Measurements from ENCODE around the gene ATOX1.

The ATOX1 gene

DNA sequence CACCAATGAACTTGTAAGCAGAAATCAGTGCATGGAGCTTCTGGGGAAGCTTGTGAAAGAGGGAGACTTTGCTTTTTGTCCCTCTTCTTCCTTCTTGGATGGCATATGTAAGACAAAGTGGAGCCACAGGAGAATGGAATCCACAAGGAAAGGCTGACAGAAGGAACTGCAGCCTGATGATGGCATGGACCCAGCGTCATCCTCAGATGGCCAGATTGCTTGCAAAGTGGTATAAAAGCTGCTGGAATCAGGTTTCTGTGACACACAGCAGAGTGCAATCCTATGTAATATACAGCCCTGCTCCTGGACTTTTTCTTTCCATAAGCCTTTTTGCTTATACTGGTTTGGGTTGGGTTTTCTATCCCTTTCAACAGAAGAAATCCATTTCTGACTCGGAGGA lies 40.3 kb downstream of the ATOX1 start:
- H3K4me3 ChIP-seq (replicated peaks; ENCODE audit: low read depth, low read length) = no peak overlapping the region
- TF ChIP-seq CTCF (IDR thresholded peaks at IDR 0.05; ENCODE audit: low read length, missing control alignments) = no peak
- DNase-seq (ENCODE audit: low read depth) = no peak

DNA sequence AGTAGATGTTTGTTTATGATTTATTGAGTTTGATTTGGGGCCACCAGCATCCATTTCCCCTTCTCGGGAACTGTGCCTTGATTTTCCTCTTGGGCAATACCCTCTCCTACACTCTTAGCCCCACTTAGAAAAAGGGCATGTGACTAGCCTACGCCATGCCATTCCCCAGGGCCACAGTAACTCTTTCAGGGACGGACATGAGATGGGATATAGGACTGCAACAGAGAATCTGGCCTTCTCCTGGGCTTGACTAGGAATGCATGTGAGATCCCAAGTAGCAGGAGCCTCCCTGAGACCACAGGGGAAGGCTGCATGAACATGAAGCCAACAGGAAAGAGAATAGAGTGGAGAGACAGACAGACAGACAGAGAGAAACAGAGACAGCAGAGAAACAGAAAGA lies 41.0 kb downstream of the ATOX1 start:
- no peak for DNase-seq (ENCODE audit: low read depth)
- TF ChIP-seq CTCF (IDR thresholded peaks at IDR 0.05; ENCODE audit: low read length, missing control alignments) = no peak
- no peak overlapping the region for H3K4me3 ChIP-seq (replicated peaks; ENCODE audit: low read depth, low read length)

- TF ChIP-seq CTCF (IDR thresholded peaks at IDR 0.05; ENCODE audit: low read length, missing control alignments) = no peak
- no peak for DNase-seq (ENCODE audit: low read depth)
These were observed 49.2 kb downstream of the ATOX1 start for GRCh38 chr5:151709109-151709735.

DNA sequence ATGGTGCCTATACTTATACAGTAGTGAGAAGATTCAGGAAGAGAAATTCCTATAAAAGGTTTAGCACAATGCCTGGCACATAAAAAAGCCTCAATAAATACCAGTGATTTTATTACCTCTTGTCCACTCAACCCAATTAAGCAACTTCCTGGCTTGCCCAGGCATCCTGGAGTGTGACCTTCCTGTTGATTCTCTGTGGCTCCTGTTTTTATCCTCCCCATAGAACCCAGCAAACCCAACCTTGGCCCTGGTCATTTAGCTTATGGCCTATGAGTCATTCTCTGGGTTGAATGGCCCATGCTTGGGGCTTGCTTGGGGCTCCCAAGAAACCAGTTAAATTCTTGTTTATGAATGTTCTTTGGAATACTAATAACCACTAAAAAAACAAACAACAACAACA lies 50.3 kb downstream of the ATOX1 start:
- TF ChIP-seq CTCF (IDR thresholded peaks at IDR 0.05; ENCODE audit: low read length, missing control alignments) = no peak
- no peak for DNase-seq (ENCODE audit: low read depth)
- no peak overlapping the region for H3K4me3 ChIP-seq (replicated peaks; ENCODE audit: low read depth, low read length)

More at GRCh38 chr5:151709109-151709735, 49.2 kb downstream of the ATOX1 start:
- no peak overlapping the region for H3K4me3 ChIP-seq (replicated peaks; ENCODE audit: low read depth, low read length)

DNA sequence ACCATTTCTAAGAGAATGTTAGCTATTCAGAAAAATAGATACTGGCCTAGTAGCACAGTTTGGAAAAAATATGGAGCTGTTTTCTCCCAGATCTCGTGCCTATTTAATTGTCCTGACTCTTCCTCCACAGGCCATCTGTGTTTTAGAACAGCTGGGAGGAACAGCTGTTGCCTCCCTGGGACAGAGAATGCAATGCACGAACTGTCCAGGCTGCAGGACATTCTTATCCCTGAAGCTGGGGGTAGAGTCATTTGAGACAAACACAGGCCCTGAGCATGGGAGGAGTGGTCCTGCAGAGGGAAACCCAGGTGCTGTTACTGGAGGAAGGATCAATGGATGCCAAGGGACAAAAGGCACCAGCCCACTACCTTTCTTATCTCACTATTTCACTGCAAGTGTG lies 50.9 kb downstream of the ATOX1 start:
- DNase-seq (ENCODE audit: low read depth) = no peak
- H3K4me3 ChIP-seq (replicated peaks; ENCODE audit: low read depth, low read length) = no peak overlapping the region
- no peak for TF ChIP-seq CTCF (IDR thresholded peaks at IDR 0.05; ENCODE audit: low read length, missing control alignments)

DNA sequence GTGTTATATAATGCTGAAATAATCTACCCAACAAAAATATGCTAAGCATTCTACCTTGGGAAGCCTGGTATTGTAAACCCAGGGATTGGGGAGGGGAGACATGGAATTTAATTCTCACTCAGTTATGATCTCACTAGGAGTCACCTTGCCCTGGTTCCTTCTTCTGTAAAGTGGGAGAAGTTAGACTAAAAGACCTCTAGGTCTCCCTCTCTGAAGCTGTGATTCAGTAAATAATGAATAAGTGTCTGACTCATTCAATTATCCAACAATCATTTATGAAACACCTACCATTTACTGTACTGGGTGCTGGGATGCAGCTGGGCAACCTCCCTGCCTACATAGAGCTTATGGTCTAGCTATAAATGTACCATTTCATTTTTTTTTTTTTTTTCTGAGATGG lies 51.5 kb downstream of the ATOX1 start:
- no peak for DNase-seq (ENCODE audit: low read depth)

More for the DNA sequence above, 51.5 kb downstream of the ATOX1 start:
- H3K4me3 ChIP-seq (replicated peaks; ENCODE audit: low read depth, low read length) = no peak overlapping the region
- TF ChIP-seq CTCF (IDR thresholded peaks at IDR 0.05; ENCODE audit: low read length, missing control alignments) = no peak
